NCI-H2029 (cell line): ENCODE results near the gene TBC1D19.

Experiments used
- DNase-seq: peaks from one replicate; lab custom pipeline; 2025; lab: John Stamatoyannopoulos, UW

The TBC1D19 gene

DNA sequence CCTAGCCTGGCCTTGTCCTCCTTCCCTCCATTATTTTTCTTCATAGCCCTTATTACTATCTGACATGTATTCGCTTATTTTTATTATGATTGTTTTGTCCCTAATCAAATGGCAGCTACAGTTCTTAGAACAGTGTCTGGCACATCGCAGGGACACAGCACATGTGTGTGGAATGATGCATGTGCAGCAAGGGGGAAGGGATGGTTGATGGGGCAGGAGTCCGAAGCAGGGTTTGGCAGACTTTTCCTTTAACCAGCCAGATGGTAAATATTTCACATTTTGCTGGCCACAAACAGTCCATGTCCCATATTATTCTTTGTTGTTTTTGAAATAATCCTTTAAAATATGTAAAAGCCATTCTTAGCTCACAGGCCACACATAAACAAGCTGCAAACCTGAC, 148.5 kb downstream of the TBC1D19 start:
- no peak for DNase-seq

DNA sequence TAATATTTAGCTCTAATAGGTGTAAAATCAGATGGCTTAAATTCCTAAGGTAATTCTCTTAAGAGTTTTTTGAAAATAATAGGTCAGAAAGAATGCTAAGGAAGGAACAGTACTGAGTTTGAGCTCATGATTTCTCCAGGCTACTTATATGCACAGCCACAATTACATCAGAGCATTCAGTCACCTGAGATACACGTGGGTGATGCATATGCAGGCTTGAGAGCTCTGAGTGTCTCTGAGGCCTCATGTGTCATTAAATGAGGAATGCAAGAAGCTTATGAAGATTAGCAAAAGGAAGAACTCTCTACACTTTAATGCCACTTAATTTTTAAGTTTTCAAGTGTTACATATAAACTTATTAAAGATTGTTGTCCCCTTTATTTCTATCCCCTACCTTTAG, 152.7 kb downstream of the TBC1D19 start:
- DNase-seq, result no peak

DNA sequence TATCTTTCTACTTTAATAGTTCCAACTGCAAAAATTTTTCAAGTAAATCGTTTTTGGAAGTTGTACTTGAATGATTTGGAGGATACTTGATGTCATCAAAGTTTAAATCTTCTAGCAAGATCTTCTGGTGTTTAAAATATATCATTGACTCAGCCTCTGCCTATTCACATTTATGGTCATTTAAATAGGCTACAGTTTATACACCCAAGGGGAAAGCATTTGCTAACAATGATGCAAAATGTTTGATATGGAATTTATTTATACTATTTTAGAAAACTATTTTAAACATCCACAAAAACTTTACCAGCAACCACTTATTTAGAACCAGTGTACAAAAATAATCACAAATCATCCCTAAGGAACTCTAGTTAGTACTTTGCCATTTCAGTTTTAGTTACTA, 153.5 kb downstream of the TBC1D19 start:
- DNase-seq, result no peak

DNA sequence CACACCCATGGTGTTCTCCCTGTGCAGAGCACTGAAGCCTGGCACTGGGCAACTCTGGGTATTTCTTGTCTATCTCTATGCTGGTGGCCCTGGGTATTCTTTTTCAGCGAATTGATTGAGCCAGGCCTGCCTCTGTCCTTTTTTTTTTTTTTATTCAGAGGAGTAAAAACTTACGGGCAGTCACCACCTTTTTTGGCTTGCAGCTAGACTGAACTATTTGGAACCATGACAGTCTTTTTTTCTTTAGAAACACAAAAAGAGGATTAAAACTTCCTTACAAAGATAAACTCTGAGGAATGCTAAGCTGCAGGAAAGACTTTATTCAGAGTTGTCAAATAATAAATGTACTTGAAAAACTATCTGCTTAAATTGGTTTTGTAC, 157.6 kb downstream of the TBC1D19 start:
- no peak for DNase-seq

DNA sequence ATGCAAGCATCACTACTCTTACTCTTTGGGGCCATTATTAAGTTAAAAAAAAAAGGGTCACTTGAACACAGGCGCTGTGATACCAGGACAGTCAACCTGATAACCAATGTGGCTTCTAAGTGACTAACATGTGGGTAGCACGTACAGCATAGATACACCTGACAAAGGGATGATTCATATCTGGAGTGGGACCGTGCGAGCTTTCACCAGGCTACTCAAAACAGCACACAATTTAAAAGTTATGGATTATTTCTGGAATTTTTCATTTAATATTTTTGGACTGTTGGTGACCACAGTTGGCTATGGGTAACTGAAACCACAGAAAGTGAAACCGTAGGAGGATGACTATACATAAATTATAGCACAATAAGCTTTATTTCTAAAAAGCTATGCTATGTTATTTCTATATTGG, 162.9 kb downstream of the TBC1D19 start:
- DNase-seq, result no peak

DNA sequence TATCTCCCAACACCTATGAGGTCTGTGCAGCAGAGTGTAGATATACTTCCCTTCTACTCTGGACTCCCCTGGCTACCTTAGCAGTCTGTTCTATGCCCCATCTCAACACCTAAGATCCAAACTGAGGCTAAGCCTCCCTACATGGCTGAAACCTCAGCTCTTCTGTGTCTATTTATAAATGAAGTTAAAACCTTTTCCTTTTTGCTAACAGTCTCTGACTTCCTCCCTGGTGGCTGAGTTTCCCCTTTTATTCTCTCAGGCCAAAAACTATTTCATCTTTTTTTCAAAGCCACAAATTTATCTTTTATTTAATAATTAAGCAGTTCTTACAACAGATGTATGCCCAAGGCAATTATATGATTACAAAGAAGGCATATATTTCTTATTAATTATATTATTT, 164.9 kb downstream of the TBC1D19 start:
- no peak for DNase-seq

DNA sequence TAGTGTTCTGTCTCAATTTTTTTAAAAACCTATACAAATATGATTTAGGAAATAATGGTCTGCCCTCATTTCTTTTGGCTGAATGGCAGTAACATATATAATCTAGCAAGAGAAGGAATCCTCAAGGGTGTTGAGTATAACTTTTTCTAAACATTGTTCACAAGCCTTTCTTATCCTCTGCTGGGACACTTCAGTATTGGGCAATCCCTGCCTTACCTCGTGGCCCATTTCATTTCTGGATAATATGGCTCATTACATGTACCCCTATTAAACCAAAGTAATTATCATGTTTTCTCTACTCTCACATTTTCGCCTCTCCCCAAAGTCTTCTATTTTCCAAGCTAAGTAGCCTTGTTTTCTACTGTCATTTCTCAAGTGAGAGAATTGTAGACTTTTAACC, 166.0 kb downstream of the TBC1D19 start:
- no peak for DNase-seq

DNA sequence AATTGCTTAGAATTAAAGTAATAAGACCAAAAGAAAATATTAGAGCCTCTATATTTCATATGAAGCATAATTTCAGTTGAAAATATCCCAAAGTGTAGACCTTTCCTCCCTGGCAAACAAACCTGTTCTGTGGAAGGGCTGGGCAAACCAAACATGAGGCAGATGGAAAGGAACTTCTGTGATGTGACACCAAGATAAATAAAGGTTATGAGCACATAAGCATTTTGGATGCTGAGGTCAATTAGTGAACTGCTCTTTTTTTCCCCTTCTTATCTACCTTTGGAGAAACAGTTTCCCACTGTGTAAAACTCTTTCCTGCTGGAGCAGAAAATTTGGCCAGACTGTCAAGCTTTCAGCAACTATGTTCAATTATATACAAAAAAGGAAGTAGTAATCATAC, 167.1 kb downstream of the TBC1D19 start:
- peak; percentile 18 for DNase-seq

DNA sequence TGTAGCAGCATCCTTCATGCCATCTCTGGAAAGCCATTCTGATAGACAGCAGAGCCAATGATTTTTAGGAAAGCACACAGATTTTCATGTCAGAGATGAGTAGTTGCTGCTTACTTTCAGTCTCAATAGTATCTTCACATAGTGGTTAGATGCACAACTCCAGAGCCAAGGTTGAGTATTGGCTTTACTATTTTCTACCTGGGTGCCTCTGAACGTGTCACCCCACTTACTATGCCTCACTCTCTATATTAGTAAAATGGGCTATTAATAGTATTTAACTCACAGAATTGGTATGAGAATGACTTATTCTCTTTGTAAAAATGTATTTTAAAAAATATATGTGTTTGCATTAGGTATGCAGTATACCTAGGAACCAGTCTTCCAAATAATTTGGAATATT, 168.0 kb downstream of the TBC1D19 start:
- no peak for DNase-seq

DNA sequence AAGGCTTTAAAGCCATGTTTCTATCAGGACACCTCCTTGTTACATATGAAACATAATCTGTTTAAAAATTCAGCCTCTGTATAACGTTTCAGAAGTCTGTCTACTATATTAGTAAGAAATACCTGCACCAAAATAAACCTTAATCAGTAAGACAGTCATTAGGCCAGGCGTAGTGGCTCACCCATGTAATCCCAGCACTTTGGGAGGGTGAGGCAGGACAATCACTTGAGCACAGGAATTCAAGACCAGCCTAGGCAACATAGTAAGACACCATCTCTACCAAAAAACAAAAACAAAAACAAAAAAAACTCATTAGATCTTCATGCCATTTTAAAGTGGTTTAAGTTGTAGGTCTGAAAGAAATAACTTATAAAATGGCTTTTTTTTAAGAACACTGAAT, 169.3 kb downstream of the TBC1D19 start:
- no peak for DNase-seq

DNA sequence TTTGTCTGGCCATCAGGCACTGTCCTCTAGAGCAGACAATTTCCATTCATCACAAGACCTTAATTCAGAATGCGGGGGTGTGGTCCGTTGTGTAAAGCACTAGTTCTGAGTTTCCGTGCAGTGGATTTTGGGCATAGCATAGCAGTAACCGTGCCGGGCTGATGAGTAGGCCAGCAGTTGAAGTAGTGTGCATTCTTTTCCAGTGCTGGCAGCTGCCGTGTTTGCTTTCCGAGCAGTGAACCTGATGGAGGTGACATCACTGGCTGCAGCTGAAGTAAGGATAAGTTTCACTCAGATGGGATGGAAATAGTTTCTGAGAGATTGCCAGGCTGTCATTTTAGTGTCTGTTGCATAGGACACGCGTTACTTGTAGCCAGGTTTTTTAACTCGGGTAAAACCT, 169.7 kb downstream of the TBC1D19 start:
- DNase-seq, result peak; percentile 39

DNA sequence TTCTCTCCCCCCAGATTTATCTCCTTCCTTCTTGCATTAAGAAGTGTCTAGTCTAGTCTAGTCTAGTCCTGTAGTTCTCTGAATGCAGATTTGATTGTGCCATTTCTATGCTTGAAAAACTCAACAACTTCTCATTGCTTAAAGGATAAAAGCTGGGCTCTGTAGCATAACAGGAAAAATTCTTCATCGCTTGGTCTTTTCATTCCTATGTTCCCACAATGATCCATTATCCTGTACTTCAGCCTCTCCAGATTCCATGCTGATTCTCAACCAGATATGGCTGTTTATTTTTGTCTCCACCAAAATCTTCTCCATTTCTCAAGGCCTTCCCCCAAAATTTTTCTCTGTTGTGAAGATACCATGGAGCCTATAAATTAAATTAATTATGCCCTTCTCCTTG, 173.9 kb downstream of the TBC1D19 start:
- no peak for DNase-seq

DNA sequence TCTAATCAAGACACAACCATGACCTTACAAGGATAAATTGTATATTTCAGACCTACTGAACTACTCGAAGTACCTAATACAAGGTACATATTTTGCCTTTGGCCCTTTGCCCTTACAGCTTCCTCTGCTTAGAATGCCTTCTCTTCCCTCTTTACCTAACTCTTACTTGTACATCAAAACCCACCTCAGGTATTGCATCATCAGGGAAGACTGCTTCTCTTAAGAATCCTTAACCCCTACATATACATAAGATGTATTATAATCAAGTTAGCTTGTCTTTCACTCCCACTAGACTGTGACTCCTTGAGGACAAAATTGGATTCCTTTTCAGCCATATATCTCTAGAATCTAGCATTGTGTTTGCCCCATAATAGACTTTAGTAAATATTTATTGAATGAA, 175.0 kb downstream of the TBC1D19 start:
- no peak for DNase-seq

DNA sequence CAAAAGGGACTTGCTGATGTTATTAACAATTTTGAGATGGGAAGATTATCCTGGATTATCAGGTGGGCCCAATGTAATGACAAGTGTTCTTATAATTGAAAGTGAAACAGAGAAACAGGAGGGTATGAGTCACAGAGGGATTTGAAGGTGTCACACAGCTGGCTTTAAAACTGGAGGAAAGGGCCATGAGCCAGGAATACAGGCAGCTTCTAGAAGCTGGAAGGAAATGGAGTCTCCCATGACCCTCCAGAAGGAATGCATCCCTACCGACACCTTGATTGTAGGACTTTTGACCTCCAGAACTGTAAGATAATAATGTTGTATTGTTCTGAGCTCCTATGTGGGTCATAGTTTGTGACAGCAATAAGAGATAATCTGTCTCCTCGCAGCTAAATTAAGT, 178.8 kb downstream of the TBC1D19 start:
- no peak for DNase-seq

DNA sequence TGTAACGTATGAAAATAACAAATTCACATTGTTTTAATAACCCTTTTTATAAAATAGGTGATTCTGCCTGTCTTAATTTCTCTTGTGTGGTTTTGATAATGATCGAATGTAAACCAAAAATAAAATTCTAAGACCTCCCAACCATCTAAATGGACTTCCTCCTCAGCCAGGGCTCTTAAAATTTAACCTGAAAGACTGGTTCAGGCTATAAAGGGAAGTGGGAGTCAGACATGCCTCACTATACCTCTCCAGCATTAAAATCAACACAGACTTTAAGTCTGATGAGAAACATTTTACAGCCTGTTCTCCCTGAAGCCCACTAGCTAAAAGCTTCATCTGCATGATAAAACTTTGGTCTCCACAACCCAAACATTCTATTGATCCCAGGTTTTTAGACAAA, 179.2 kb downstream of the TBC1D19 start:
- no peak for DNase-seq

DNA sequence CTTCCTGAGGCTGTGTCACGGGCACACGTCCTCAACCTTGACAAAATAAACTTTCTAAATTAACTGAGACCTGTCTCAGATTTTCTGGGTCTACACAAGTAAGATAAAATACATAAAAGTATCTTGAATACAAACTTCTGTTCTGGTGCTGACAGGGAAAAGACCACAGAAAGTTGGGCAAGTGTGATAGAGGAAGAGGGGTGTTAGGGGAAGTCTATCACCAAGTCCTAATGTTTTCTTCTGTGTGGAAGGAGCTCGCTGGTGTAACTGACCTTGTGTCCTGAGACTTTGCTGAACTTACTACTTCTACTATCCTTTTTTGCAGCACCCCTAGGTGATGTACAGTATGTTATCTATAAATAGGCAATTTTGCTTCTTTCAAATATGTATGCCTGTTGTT, 179.8 kb downstream of the TBC1D19 start:
- DNase-seq, result no peak

DNA sequence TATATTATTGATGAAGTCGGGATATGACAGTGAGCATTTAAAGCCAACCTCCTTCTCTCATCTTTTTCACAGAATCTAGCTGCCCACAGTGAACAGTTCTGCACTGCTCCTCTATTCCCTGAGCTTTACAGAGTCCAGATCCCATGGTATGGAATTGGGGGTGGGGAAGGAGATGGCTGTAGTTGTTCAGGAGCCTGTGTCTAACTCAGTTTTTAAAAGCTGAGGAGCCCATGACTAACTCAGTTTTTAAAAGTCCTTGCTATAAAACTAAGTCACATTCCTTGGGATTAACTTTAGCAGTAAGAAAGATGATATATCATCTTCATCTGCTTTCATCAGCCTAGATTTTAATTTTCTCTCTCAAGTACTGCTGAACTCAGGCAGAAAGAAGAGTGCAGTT, 180.3 kb downstream of the TBC1D19 start:
- DNase-seq, result no peak

DNA sequence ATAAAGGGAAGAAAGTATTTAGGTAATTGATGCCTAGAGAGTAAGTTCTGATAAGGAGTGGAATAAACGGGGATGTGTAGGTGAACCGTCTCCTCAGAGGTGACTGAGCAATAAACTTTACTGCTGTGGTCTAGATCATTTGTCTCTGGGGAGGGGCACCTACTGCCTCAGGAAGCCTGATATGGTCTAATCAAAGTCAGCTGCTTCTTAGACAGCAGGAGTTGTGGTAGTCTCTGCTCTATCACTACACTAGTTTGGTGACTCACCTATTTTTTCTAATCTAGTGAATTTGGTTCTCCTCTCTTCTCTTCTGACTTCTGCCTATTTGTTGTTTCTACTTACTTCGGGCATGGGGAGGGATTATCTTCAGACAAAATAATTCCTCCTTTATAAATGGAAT, 181.6 kb downstream of the TBC1D19 start:
- DNase-seq, result no peak

DNA sequence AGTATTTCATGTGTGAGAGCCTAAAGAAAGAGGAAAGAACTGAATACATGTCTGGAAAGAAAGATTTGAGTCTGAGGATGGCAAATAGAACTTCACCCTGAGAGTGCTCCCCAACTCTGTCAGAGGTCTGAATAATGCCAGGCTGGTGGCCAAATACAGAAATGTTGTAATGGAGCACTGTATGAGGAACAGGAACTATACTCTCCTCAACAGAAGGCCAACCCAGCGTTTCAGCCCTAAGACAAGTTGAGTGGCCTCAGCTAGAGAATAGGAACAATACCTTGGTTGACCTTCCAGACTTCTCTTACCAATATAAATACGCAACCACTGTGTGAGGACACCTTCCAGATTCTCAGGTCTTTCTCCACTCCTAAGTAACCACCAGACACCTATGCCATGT, 182.3 kb downstream of the TBC1D19 start:
- DNase-seq, result no peak

DNA sequence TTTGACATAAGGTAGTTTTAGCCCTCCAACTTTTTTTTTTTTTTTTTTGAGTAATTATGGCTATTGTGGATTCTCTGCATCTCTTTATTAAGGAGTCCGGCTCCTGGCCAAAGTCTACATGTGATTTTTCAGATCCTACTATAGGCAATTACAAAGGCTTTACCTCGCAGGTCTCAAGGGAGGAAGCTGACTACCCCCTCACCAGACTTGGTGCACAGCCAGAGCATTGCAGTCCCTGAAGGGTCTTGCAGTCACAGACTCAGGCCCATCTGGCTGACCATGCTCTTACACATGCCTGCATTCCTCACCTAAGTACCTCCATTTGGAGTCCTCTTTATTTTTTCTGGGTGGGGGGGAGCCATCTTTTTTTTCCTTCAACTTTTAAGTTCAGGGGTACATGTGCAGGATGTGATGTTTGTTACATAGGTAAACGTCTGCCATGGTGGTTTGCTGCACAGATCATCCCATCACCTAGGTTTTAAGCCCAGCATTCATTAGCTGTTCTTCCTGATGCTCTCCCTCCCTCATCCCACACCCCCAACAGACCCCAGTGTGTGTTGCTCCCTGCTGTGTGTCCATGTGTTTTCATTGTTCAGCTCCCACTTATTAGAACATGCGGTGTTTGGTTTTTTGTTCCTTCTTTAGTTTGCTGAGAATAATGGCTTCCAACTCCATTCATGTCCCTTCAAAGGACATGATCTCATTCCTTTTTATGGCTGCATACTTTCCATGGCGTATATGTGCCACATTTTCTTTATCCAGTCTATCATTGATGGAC, 188.4 kb downstream of the TBC1D19 start:
- DNase-seq, result no peak

DNA sequence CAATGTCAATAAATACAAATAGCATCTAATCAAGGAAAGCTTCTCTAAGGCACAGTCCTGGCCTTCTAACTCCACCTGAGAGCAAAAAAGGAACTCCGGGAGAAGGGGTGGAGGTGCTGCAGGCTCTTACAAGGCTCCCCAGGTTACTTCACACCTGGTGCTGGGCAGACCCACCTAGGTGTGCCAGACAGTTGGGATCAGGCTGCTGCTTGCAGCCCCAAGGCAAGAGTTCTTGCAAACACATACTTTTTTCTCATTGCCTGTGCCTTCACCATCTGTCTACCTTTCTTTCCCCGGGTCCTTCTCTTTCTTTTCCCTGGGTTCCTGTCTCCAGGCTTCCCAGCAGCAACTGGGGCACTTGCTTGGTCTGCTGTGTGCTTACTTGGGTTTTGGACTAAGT, 195.3 kb downstream of the TBC1D19 start:
- no peak for DNase-seq

DNA sequence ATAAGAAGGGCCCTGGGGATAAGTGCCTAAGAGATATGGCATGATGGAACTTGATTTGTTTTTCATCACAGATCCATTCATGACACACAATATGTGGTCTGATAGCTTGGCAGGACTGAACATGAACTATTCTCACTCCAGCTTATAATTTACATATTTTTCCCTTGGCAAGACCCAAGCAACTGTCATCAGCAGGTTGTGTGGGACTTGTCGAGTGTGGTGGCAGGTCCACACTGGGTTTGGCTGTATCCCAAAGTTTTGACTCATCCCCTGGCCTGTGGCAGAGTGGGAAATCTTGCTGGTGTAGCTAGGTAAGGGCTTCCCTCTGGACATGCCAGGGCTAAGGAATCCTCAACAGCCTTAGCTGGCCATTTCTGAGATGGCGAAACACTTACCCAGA, 195.8 kb downstream of the TBC1D19 start:
- no peak for DNase-seq

DNA sequence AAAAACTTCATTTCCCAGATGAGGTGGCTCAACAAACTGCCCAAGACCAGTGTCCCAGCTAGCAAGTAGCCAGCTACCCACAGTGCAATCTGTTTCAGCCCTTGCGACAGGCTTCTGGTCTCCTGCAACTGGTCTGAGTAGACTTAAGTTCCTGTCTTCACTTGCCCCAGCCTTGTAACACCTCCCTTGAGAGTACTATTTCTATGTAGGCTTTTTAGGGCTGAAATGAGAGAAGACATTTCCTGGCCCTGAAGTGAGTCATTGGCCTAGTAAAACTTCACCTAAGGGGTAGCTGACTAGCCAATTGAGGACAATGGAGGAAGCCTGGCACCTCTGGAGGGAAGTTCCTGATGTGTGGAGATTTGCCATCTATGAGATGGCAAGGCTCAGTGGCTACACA, 196.7 kb downstream of the TBC1D19 start:
- no peak for DNase-seq

DNA sequence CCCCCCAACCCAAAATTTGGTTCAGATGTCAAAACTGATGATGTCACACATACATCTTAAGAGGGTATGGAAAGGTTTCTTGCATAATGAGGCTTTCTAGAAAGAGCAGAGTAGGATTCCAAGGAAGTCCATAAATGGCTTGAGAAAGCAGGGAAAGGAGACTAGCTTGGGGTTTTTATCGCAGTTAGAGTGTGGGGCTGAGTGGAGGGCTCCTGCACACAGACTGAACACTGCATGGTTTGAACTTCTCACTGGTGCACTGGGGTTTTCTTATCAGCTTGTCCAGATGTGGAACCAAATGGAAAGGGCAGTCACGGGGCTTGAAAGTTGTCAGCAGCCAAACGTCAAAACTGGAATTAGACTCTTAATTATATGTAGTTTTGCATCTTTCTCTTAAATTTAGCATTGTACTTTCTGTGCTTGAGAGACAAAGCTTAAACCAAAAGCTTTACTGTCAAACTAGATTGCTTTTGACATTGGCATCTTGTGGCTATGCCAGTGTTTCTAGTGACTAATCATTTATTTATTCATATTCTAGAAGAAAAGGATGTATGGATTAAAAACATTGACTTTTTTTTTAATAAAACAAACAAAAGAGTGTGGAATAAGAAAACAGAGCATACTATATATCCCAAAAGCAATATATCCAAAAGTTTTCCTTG, 198.4 kb downstream of the TBC1D19 start:
- DNase-seq, result no peak
